ENCODE data around the gene BEST4.
A peak's percentile ranks its signal among the peaks of the same experiment; 100 is the strongest.
"Not testable (repeated sequence)": the region's sequence is repeated elsewhere in the genome, so short reads cannot be mapped to it uniquely, and the experiment has no call there.

Gene BEST4

DNA sequence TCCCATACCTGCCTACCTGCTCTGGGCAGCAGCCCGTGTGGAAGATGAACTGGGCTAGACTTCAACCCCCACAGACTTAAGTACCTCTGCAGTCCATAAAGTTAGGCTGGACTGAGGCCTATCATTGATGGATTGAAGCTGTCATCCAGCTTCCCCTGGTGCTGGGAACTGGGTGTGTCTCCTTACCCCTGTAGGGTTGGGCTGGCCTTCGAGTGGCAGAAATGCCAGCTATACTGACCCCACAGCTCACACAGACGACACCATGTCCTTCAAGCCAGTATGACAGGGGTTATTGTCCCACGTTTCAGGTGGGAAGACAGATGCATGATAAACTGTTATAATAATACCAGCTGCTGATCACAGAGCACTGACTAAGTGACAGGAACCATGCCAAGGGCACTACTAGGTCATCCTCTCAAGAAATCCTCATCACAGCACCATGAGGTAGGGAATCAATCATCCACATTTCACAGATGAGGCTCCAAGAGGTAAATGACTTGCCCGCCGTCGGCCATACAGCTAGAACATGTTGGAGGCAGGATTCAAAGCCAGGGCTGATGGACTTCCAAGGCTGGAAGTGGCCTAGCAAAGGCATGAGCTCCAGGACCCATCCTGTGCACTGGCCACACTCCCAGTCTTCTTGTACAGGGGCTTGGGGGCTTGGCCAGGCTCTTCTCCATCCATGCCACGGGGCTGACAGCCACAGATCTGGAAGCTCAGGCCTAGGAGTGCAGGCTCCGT, at the start of gene BEST4:
BEST4 (minus strand) TSS at position 51 of the 741 bp plus-strand sequence. CDS start 465 bp downstream, outside the sequence.
- Mint-ChIP-seq H3K27ac (peak within 1 kb of the TSS in 1 of 2 donors; percentile 67), H3K27me3 (no peaks in the 10 kb centered on the region), H3K4me1 (peaks cover 40% of the 10 kb centered on the region), H3K4me3 (no peak within 1 kb of the TSS), H3K9me3 (no peaks in the 10 kb centered on the region)
- DNase-seq (no peak), ATAC-seq (no peak)

DNA sequence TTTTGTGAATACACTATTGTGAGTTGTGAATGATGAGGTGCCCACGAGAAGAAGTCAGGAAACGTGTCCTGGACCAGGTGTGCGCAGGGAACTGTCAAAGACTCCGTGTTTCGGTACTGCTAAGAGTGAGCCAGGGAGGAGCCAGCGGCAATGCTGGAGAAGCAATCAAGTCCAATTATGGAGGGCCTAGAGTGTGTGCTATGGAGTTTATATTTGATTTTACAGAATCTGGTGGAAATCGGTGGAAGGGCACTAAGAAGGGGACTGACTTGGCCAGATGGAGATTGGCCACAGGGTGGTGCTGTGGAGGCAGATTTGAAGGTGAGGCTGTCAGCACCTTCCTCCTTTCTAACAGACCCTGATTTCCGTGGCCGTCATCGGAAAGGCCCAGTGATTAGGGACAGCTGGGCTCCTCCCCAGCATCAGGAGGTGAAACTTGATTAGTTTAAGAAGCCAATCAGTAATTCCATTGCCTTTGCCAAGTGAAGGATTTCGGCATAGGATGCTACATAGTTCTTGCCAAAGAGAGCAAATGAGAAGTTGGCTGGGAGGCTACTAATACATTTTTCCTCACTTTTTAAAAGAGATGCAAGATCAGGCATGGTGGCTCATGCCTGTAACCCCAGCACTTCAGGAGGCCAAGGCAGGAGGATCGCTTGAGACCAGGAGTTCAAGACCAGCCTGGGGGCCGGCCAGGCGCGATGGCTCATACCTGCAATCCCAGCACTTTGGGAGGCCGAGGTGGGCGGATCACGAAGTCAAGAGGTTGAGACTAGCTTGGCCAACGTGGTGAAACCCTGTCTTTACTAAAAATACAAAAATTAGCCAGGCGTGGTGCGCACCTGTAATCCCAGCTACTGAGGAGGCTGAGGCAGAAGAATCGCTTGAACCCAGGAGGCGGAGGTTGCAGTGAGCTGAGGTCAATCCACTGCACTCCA, 48.0 kb upstream of the BEST4 start:
- peak; percentile 82 to 88 for DNase-seq
- Mint-ChIP-seq H3K27me3 (peaks cover 1% of the 10 kb centered on the region), H3K4me1 (peaks cover 18% of the 10 kb centered on the region), H3K4me3 (peak overlapping the region; percentile 34), H3K27ac (peak overlapping the region in 1 of 2 donors; percentile 20), H3K9me3 (no peaks in the 10 kb centered on the region)
- peak; percentile 97 for ATAC-seq

DNA sequence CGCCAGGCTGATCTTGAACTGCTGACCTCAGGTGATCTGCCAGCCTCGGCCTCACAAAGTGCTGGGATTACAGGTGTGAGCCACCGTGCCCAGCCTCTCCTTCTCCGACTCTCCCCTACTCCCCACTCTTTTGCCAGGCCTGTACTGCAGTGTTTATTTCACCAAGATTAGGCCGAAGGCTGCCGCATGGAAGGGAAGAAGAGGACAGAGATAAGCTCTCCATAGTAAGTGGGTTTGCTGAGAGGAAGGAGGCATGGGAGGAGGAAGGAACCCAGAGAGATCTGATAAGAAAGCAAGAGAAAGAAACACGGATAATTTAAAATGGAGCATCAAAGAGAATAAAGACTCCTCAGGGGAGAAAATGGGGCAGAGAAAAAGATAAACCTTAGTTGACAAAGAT, 46.4 kb upstream of the BEST4 start:
- peaks cover 23% of the 10 kb centered on the region for H3K4me1 Mint-ChIP-seq
- no peaks in the 10 kb centered on the region for H3K27me3 Mint-ChIP-seq
- DNase-seq (no peak), ATAC-seq (no peak)
- peak overlapping the region; percentile 2 to 23 for H3K27ac Mint-ChIP-seq
- H3K4me3 Mint-ChIP-seq, result no peak overlapping the region
- no peaks in the 10 kb centered on the region for H3K9me3 Mint-ChIP-seq

DNA sequence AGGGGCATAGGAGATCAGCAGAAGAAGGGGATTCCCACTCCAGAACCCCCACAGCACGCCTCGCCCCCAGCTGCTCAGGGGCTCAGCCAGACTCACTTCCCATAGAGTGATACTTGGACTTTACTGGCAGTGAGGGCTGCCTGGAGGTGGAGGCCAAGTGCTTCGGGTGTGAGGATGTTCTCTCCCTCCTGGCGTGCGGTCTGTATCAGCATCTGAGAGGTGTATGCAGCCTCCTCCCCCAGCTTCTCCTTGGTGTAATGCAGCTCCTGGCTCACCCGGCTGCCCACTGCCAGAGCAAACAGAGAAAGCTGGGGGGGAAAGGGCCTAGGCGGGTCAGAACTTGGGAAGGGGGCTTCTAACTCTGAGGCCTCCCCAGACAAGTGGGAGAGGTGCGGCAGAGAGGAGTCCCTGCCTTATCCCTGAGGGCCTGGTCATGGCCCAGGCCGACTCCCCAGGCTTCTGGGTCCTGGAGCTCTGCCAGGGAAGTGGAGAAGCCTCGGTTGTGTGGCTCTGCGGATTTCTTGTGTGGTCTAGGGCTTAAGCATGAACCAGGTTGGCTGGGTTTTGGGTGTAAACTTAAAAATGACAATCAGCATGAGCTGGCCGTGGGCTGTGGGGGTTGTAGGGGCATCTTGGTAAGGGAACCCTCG, 44.2 kb upstream of the BEST4 start:
- Mint-ChIP-seq H3K27ac (peak overlapping the region in 1 of 2 donors; percentile 53), H3K4me3 (no peak overlapping the region), H3K27me3 (no peaks in the 10 kb centered on the region), H3K4me1 (peaks cover 23% of the 10 kb centered on the region), H3K9me3 (no peaks in the 10 kb centered on the region)
- no peak for ATAC-seq
- DNase-seq, result no peak

DNA sequence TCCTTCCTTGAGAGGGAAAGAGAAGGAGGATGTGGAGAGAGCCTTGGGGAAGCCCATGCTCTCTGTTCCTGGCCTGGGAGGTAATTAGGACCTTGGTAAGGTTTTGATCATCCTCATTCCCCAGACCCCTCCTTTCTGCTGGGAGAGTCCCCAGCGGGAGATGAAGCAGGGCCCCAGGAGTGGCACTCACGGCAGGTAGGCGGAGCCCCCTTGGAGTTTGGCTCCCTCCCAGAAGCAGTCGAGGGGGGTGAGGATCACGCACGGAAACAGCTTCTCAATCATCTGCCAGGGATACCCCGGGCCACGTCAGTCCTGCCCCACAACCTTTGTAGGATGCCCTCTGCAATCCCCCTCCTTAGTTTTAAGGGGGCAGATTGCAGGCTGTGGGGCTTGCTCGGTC, 43.5 kb upstream of the BEST4 start:
- ATAC-seq (no peak), DNase-seq (no peak)
- peaks cover 23% of the 10 kb centered on the region for H3K4me1 Mint-ChIP-seq
- H3K4me3 Mint-ChIP-seq, result no peak overlapping the region
- H3K27ac Mint-ChIP-seq, result no peak overlapping the region
- no peaks in the 10 kb centered on the region for H3K9me3 Mint-ChIP-seq
- no peaks in the 10 kb centered on the region for H3K27me3 Mint-ChIP-seq

DNA sequence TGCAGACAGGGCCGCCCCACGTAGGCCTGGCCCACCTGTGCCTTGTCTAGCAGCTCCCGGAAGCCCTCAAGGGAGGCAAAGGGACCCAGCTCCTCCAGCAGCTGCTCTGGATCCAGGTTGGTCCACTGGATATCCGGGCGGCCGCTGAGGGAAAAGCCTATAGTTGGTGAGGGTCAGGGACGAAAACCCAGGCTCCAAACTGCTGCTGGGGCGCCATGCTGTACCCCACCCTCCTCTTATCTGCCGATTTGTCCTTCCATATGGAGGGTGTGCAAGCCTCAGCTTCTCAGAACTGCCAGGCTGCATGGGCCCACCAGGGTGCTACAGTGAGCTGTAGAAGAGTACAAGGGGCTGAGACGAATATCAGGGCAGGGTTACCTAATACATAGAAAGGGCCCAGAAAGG, 42.9 kb upstream of the BEST4 start:
- DNase-seq (no peak), ATAC-seq (no peak)
- no peaks in the 10 kb centered on the region for H3K27me3 Mint-ChIP-seq
- no peak overlapping the region for H3K4me3 Mint-ChIP-seq
- no peaks in the 10 kb centered on the region for H3K9me3 Mint-ChIP-seq
- peaks cover 20% of the 10 kb centered on the region for H3K4me1 Mint-ChIP-seq
- no peak overlapping the region for H3K27ac Mint-ChIP-seq

DNA sequence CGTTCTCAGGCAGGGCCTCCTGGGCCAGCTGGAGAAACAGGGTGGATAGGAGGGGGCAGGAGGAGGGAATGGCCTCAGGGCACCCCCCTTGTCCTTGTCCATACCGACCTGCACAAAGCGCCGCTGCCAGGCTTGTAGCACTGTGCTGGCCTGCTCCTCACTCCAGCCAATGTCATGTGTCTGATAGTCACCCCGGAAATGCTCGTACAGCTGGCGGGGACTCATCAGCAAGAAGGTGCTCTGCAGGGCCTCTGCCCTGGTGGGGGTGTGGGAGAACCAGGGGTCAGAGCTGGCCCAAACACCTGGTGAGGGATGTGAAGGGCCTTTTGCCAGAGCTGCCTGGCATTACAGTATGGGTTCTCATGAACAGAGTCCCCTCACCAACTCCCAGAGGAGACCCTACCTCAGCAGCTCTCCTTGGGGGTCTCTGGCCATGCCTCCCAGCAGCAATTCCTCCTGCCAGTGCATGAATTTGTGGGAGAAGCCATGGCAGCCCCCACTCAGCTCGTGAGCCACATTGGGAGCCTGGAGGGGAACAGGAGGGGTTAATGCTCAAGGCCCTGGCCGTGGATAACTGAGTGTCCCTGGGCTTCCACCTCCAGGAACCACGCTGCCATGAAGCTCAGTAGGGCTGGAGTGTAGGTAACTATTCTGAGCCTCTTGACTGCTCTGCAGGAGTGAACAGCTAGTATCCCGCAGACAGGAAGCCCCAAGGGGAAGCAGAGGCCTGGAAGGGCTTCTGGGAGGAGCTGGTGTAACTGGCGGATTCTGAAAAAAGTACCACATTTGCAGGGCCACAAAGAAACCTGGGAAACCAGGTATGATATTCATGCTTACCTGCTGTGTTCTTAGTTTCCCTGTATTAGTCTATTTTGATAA, 41.8 kb upstream of the BEST4 start:
- no peaks in the 10 kb centered on the region for H3K9me3 Mint-ChIP-seq
- peaks cover 14% of the 10 kb centered on the region for H3K4me1 Mint-ChIP-seq
- DNase-seq (no peak), ATAC-seq (no peak)
- H3K4me3 Mint-ChIP-seq, result no peak overlapping the region
- H3K27me3 Mint-ChIP-seq, result no peaks in the 10 kb centered on the region
- H3K27ac Mint-ChIP-seq, result no peak overlapping the region

DNA sequence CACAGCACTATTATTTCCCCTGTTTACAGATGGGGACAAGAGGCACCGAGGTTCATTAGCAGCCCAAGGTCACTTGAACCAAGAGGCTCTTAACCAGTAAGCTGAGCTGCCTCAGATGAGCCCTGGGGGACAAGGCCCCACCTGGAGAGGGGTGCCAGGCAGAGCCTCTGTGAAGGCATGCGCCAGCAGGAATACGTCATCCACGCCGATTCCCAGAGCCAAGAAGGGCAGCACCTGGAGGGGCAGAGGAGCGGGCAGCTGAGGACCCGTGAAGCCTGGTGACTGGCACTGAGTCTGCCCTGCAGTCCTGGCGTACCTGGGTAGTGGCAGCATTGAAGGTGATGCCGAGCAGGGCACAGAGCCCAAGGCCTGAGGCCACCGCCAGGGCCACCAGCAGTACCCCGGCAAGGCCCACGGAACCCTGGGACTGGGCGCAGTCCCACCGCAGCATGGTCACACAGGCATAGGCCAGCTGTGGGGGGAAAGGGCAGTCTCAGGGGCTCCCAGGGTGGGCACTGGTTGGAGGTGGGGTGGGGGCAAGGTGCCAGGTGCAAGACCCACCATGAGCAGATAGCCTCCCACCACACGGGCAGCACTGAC, 41.0 kb upstream of the BEST4 start:
- Mint-ChIP-seq H3K27ac (no peak overlapping the region), H3K9me3 (no peaks in the 10 kb centered on the region)
- no peak for ATAC-seq

DNA sequence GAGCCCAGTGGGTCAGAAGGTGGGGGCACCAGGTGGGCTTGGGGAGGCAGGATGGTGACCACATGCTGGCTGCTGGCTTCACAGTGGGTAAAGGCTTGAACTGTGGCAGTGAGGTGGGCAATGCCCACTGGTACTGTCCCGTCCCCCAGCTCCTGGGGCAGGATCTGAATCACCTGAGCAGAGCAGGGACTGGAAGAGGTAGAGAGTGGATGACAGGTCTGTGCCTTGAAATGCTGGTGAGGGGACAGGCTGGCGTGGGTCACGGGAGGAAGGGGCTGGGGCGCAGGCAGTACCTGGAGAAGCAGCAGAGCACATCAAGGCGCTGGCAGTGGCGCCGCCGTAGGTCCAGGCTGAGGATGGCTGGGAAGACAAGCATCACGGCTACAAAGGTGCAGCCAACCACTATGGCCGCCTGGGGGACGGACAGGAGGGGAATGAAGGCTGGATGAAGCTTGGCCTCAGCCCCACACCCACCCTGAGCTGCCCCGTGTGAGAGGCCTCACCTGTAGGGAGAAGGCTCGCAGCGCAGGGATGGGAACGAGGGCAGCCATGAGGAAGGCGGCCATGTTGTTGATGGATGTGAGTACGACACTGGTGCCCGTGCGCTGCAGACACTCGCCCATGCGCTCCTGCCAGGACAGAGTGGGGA, 40.2 kb upstream of the BEST4 start:
- no peaks in the 10 kb centered on the region for H3K27me3 Mint-ChIP-seq
- DNase-seq, result no peak
- no peak overlapping the region for H3K4me3 Mint-ChIP-seq
- H3K4me1 Mint-ChIP-seq, result peaks cover 14% of the 10 kb centered on the region
- H3K27ac Mint-ChIP-seq, result peak overlapping the region in 1 of 2 donors; percentile 35
- ATAC-seq, result no peak
- no peaks in the 10 kb centered on the region for H3K9me3 Mint-ChIP-seq

More for the DNA sequence above, 41.0 kb upstream of the BEST4 start:
- Mint-ChIP-seq H3K27me3 (no peaks in the 10 kb centered on the region), H3K4me3 (no peak overlapping the region), H3K4me1 (peaks cover 14% of the 10 kb centered on the region)
- DNase-seq, result no peak

DNA sequence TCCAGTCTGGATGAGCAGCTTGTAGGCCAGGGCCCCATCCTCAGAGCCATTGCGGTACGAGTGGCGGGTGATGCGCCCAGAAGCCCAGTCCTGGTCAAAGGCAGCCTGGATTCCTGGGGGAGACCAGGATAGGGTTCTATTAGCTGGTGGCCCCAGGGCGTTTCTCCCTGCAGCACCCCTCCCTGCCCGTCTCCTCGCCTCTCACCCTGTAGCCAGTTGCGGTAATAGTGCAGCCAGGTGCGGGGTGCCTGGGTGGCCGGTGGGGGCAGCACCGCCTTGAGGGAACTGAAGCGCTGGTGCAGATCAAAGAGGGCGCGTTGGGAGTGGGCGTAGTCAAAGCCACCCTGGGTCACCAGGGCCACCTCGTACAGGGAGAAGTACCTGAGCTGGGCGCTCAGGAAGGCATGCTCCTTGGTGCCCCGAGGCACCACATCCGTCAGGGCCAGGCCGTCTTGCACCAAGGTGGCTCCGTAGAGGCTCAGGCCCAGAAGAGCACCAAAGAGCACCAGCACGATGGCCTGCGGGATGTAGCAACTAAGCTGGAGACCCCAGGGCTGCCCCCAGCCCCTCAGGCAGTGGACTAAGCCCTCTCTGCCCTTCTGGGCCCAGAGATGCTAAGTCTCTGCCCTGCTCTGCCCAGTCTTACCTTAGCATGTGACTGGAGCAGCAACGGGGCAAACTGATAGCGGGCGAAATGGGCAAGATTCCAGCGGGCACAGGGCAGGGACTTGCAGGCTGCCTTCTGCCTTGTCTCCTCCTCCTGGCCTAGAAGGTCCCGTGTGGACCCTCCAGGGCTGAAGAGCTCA, 39.4 kb upstream of the BEST4 start:
- no peaks in the 10 kb centered on the region for H3K27me3 Mint-ChIP-seq

DNA sequence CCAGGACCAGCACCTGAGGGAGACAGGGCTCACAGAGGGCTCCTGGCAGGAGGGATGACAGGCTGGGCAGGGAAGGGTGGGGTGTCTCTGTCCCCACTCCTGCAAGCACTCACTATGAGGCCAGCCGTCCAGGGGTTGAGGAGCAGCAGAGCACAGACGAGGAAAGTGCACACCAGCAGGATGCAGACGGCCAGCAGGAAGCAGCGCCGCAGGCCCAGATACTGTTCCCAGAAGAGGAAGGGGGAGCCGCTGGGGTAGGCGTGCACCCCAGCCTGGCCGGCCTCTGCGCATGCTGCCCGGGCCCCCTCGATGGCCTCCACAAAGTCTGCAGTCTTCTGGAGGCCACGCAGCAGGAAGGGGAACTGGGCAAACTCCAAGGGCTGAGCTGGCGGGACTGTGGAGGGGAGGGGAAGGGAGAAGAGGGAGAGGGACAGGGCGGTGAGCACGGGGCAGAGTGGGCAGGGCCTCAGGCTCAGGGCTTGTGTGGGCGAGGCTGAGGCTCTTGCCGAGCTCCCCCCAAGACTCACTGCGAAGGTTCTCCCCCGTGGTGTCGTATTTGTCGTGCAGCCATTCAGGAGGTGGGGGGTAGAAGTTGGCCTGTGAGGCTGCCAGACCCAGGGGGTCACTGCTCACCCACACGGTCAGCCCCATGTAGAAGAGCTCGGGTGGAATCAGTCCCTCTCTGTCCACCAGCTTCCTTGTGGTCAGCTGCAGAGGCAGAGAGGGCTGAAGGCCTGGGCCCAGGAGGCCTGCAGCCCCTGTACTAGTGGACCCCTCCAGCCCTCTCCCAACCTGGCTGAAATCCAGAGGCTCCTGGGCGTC, 38.6 kb upstream of the BEST4 start:
- peaks cover 11% of the 10 kb centered on the region for H3K4me1 Mint-ChIP-seq
- ATAC-seq (no peak), DNase-seq (no peak)
- no peak overlapping the region for H3K4me3 Mint-ChIP-seq
- H3K27me3 Mint-ChIP-seq, result no peaks in the 10 kb centered on the region
- no peaks in the 10 kb centered on the region for H3K9me3 Mint-ChIP-seq
- H3K27ac Mint-ChIP-seq, result peak overlapping the region in 1 of 2 donors; percentile 49

More for the DNA sequence above, 39.4 kb upstream of the BEST4 start:
- no peaks in the 10 kb centered on the region for H3K9me3 Mint-ChIP-seq
- peak overlapping the region in 1 of 2 donors; percentile 35 for H3K27ac Mint-ChIP-seq
- DNase-seq (no peak), ATAC-seq (peak; percentile 34)
- H3K4me3 Mint-ChIP-seq, result no peak overlapping the region
- H3K4me1 Mint-ChIP-seq, result peaks cover 14% of the 10 kb centered on the region

DNA sequence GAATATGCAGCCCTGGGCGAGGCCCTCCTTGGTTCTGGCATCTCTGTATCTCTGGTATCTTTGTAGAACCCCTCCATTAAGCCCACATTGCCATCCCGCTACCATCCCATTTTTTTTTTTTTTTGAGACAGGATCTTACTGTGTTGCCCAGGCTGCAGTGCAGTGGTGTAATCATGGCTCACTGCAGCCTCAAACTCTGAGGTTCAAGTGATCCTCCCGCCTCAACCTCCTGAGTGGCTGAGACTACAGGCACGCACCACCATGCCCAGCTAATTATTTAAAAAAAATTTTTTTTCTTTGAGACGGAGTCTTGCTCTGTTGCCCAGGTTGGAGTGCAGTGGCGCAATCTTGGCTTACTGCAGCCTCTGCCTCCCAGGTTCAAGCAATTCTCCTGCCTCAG, 36.4 kb upstream of the BEST4 start:
- not testable (repeated sequence) for H3K27me3 Mint-ChIP-seq, H3K27ac Mint-ChIP-seq, H3K9me3 Mint-ChIP-seq, ATAC-seq, H3K4me3 Mint-ChIP-seq, DNase-seq
- H3K4me1 Mint-ChIP-seq, result peaks cover 23% of the 10 kb centered on the region

DNA sequence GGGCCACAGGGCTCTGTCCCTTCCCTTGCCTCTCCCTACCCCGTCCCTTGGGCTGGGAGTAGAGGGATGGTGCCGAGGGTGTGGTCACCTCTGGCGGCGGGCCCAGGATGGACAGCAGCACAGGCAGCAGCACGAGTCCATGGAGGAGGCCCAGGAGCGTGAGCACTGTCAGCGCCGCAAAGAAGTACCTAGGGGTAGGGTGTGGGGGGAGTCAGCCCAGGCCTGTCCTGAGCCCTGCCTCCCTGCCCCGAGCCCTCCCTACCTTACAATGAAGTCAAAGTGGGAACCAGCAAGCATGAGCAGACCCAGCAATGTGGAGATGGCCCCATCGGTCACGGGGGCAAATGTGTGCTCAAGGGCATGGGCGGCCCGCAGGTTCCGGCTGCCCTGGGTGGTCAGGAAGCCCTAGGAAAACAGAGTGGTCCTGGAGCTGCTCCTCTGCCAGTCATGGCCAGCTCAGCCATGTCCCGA, 35.0 kb upstream of the BEST4 start:
- ATAC-seq, result no peak
- Mint-ChIP-seq H3K4me1 (peaks cover 37% of the 10 kb centered on the region), H3K27me3 (no peaks in the 10 kb centered on the region), H3K27ac (peak overlapping the region in 1 of 2 donors; percentile 57), H3K9me3 (no peaks in the 10 kb centered on the region), H3K4me3 (no peak overlapping the region)
- no peak for DNase-seq
